Immature natural killer cell (primary cell): Measurements from ENCODE around the gene SMIM7. TPM values are rescaled to one million over a fixed set of nuclear protein-coding genes. Genes with fewer than 3 reads are reported as not detected.

ENCODE experiments used
- DNase-seq, 3 donors: peaks; one replicate each; pipeline ENCODE4 v3.0.0; 2022; ENCODE audit warnings: mixed read lengths in 1 of 3
- H3K27ac Mint-ChIP-seq, 6 donors: one replicate each; pipeline ENCODE4 v1.8.0; 2020; ENCODE audit warnings: mixed read lengths in 6 of 6, mild to moderate bottlenecking in 5 of 6, inconsistent platforms in 4 of 6, moderate library complexity in 3 of 6
- H3K27me3 Mint-ChIP-seq, 3 donors: one replicate each; pipeline ENCODE4 v1.8.0; 2020 to 2021; ENCODE audit warnings: low read depth in 3 of 3, mild to moderate bottlenecking in 3 of 3, mixed read lengths in 3 of 3, moderate library complexity in 3 of 3, inconsistent platforms in 1 of 3
- H3K36me3 Mint-ChIP-seq, 3 donors: one replicate each; pipeline ENCODE4 v1.8.0; 2020; ENCODE audit warnings: mixed read lengths in 3 of 3, inconsistent platforms in 2 of 3, mild to moderate bottlenecking in 2 of 3
- H3K4me1 Mint-ChIP-seq, 2 donors: one replicate each; pipeline ENCODE4 v1.8.0; 2020; ENCODE audit warnings: inconsistent platforms in 2 of 2, mild to moderate bottlenecking in 2 of 2, mixed read lengths in 2 of 2, moderate library complexity in 1 of 2
- H3K4me3 Mint-ChIP-seq, 5 donors: one replicate each; pipeline ENCODE4 v1.8.0; 2020; ENCODE audit warnings: mild to moderate bottlenecking in 5 of 5, mixed read lengths in 5 of 5, inconsistent platforms in 3 of 5, moderate library complexity in 3 of 5
- H3K9me3 Mint-ChIP-seq, 6 donors: one replicate each; pipeline ENCODE4 v1.8.0; 2020; ENCODE audit warnings: mild to moderate bottlenecking in 6 of 6, mixed read lengths in 6 of 6, inconsistent platforms in 4 of 6, moderate library complexity in 3 of 6
- polyA plus RNA-seq, 3 donors: library from polyadenylated mRNA; unstranded; fragments of 300-500 nt; fragmentation: Illumina TruSeq; gene quantifications; one replicate each; pipeline ENCODE4 v1.2.3, GENCODE V29; 2021

Gene SMIM7
- polyA plus RNA-seq, 3 donors from 2014 or later: 66.3 to 82.2 (median 67.7) TPM

DNA sequence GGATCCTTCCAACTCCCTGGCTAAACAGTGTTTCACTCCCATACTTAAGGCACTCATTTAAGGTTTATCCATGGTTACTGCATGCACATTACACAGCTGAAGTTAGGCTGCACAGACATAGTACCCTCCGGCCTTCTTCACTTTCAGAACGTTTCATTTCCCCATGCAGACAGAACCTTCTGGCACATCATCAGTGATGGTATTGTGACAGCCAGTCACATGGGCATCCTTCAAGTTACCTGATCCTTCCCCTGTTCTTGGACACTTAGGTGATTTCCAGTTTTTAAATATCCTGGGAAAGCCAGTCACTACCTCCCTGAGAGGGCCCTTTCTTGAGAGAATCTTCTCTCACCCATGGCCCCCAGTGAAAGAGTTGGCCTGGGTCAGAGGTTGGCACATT, 9.1 kb downstream of the SMIM7 start:
- Mint-ChIP-seq H3K9me3 (no peaks in the 10 kb centered on the region), H3K36me3 (peaks cover 26 to 41% (median 27%) of the 10 kb centered on the region in 3 donors), H3K27ac (peak overlapping the region in 3 of 6 donors; percentile 7 to 35 (median 11)), H3K4me1 (peaks cover 17 to 39% of the 10 kb centered on the region in 2 donors), H3K4me3 (no peak overlapping the region), H3K27me3 (peaks cover 0 to 4% (median 0%) of the 10 kb centered on the region in 3 donors)
- no peak for DNase-seq

DNA sequence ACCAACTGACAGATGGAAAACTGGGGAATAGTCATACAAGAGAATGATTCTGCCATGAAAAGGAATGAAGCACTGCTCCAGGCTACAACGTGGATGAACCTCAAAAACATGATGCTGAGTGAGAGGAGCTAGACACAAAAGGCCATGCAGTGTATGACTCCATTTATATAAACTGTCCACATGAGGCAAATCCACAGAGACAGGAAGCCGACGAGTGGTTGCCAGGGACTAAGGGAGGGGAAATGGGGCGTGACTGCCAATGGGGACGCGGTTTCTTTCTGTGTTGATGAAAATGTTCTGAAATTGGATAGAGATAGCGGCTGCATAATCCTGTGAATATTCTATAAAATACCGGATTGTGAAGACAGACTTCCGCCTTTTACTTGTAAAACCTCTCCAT, 10.2 kb downstream of the SMIM7 start:
- peaks cover 26 to 41% (median 26%) of the 10 kb centered on the region in 3 donors for H3K36me3 Mint-ChIP-seq
- DNase-seq: no peak
- peaks cover 0 to 4% (median 0%) of the 10 kb centered on the region in 3 donors for H3K27me3 Mint-ChIP-seq
- peak overlapping the region in 2 of 6 donors; percentile 11 to 13 for H3K27ac Mint-ChIP-seq
- H3K4me1 Mint-ChIP-seq: peaks cover 13 to 29% of the 10 kb centered on the region in 2 donors
- H3K4me3 Mint-ChIP-seq: no peak overlapping the region
- no peaks in the 10 kb centered on the region for H3K9me3 Mint-ChIP-seq

DNA sequence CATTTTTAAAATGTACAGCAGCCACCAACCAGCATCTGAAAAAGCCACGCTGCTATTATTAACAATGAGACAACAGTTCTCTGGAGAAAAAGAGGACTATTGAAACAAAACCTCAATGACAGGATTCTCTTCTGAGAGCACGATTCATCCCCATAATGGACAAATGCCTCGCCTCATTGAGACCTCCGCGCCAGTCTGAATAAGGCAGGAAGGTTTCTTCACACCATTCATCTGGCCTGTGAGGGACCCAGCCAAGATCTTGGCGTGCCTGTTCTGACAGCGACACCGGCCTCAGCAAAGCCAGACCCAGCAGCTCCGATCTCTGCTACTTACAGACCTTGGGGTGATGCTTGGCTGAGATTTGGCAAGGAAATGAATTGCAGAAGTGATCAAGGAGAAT, 14.8 kb downstream of the SMIM7 start:
- Mint-ChIP-seq H3K27ac (no peak overlapping the region), H3K27me3 (no peaks in the 10 kb centered on the region), H3K4me3 (no peak overlapping the region), H3K36me3 (peaks cover 9 to 25% (median 18%) of the 10 kb centered on the region in 3 donors), H3K4me1 (peaks cover 12 to 28% of the 10 kb centered on the region in 2 donors), H3K9me3 (no peaks in the 10 kb centered on the region)
- DNase-seq: no peak

DNA sequence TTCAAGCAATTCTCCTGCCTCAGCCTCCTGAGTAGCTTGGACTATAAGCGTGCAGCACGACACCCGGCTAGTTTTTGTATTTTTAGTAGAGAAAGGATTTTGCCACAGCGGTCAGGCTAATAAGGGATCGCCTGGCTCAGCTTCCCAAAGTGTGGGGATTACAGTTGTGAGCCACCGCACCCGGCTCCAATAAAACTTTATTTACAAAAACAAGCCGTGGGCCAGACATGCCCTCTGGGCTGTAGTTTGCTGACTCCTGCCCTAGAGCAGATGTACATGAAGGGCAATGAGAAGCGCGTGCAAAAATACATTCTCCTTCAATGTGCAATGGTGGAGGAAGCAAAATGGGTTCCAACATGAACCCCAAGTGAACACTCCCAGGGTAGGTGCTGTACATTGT, 18.2 kb downstream of the SMIM7 start:
- H3K36me3 Mint-ChIP-seq: peaks cover 8 to 35% (median 9%) of the 10 kb centered on the region in 3 donors
- H3K4me1 Mint-ChIP-seq: peaks cover 32 to 52% of the 10 kb centered on the region in 2 donors
- no peak overlapping the region for H3K4me3 Mint-ChIP-seq
- H3K27ac Mint-ChIP-seq: no peak overlapping the region
- H3K9me3 Mint-ChIP-seq: no peaks in the 10 kb centered on the region
- no peaks in the 10 kb centered on the region for H3K27me3 Mint-ChIP-seq
- DNase-seq: no peak

DNA sequence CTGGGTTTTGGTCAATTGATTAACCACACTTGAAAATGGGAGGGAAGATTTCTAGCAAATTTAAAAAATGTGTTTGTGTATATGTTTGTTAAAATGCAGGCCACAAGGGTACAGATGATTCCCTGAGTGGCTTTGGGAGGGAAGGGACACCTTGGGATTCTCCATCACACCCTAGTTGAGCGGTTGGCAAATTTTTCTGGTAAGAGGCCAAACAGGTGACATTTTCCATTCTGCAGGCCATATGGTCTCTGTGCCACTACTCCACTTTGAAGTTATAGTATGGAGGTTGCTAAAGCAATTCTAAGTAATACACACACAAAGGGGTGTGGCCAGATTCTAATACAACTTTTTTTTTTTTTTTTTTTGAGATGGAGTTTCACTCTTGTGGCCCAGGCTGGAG, 19.0 kb downstream of the SMIM7 start:
- Mint-ChIP-seq H3K27ac (peak overlapping the region in 2 of 6 donors; percentile 34 to 50), H3K4me3 (no peak overlapping the region), H3K36me3 (peaks cover 8 to 37% (median 9%) of the 10 kb centered on the region in 3 donors), H3K27me3 (no peaks in the 10 kb centered on the region), H3K4me1 (peaks cover 32 to 58% of the 10 kb centered on the region in 2 donors), H3K9me3 (no peaks in the 10 kb centered on the region)
- DNase-seq: no peak

DNA sequence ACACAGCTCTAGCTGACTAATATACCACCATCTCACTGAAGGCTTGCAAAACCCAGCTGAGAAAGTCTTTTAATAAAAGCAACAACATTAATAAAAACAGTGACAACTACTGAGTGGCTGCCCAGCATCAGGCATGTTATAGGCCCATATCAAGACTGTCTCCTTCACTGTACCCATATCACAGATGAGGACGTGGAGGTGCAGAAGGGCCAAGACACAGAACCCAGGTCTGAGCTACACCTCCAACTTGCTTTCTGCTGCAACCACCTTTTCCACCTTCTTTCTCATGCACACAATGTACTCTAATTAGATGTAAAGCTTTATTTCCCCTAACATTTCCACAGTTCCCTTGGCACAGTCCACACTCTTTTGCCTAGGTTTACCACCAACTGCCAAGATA, 21.3 kb downstream of the SMIM7 start:
- Mint-ChIP-seq H3K4me1 (peaks cover 30 to 58% of the 10 kb centered on the region in 2 donors), H3K27me3 (no peaks in the 10 kb centered on the region), H3K27ac (peak overlapping the region in 2 of 6 donors; percentile 6 to 74), H3K9me3 (no peaks in the 10 kb centered on the region), H3K4me3 (peak overlapping the region in 2 of 5 donors; percentile 1 to 7), H3K36me3 (peaks cover 4 to 31% (median 6%) of the 10 kb centered on the region in 3 donors)
- no peak for DNase-seq

DNA sequence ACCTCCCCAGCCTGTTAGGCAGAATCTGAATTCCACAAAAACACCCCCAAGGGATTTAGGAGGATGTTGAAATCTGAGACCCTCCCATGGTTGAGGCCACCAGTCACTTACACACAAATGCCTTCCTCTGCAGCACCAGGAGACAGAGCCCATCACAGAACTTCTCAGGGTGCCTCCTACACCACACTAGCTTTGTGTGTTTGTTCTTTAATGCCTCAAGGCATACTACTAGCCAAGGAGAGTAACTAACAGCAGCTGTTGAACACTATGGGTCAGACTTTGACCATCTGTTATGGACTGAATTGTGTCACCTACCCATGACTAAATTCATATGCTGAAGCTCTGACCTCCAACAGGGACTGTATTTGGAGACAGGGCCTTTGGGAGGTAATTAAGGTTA, 22.4 kb downstream of the SMIM7 start:
- H3K27ac Mint-ChIP-seq: peak overlapping the region; percentile 34 to 59 (median 44)
- DNase-seq: no peak
- H3K36me3 Mint-ChIP-seq: peaks cover 0 to 28% (median 3%) of the 10 kb centered on the region in 3 donors
- peaks cover 27 to 49% of the 10 kb centered on the region in 2 donors for H3K4me1 Mint-ChIP-seq
- H3K4me3 Mint-ChIP-seq: peak overlapping the region in 2 of 5 donors; percentile 9 to 53
- no peaks in the 10 kb centered on the region for H3K27me3 Mint-ChIP-seq
- no peaks in the 10 kb centered on the region for H3K9me3 Mint-ChIP-seq

DNA sequence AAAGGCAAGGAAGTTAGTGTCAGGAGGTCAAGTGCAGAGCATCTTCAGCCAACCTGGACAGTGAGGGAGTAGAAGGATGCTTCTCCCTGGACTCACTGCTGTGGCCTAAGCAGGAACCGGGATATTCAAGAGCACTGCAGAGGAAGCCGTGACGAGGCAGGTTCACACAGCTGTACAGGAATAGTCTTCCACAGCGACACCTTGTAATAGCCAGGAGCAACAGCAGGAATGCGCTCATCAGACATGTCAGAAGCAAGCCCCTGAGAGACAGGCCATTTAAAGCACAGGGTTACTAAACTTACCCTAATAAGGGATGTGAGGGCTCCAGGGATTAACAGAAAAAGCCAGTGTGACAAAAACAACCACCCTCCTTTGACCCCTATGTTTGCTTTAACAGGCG, 28.5 kb downstream of the SMIM7 start:
- no peak overlapping the region for H3K4me3 Mint-ChIP-seq
- H3K27me3 Mint-ChIP-seq: peaks cover 5 to 7% (median 5%) of the 10 kb centered on the region in 3 donors
- peaks cover 0 to 6% (median 0%) of the 10 kb centered on the region in 3 donors for H3K36me3 Mint-ChIP-seq
- no peak for DNase-seq
- no peaks in the 10 kb centered on the region for H3K9me3 Mint-ChIP-seq
- no peak overlapping the region for H3K27ac Mint-ChIP-seq
- H3K4me1 Mint-ChIP-seq: peaks cover 21 to 25% of the 10 kb centered on the region in 2 donors

DNA sequence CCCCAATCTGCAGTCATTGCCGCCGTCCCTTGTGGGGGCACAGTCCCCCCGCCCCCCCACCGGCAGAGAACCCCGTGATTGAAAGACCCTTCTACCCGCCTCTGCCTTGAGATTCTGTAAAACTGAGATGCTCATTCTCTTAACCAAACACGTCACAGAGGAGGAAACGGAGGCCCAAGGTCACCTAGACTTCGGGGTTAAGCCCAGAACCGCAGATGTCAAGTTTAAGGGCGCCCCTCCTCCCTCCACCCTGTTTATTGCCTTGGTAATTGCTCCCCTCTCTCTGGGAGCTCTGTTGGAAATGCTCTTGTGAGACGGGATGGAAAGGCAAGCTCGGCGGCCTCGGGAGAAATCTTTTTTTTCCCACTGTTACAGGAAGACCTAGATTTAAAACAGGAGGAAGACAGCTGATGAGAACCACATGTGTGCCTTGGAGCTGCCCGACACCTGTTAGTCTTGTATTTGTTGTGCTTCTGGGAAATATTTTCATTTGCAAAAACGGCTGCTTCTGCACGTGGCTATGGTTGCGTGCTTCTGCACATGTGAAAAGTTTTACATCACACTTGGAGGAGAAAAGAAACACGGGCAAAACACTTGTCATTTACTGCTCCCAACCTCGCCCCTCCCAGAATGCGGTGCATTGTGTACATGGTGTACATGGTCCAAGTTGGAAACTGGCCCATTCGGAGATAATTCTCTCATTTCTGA, 30.8 kb downstream of the SMIM7 start:
- Mint-ChIP-seq H3K4me1 (peaks cover 36 to 37% of the 10 kb centered on the region in 2 donors), H3K9me3 (no peaks in the 10 kb centered on the region), H3K4me3 (peak overlapping the region; percentile 95 to 98 (median 97)), H3K36me3 (peaks cover 0 to 8% (median 4%) of the 10 kb centered on the region in 3 donors), H3K27me3 (peaks cover 5 to 7% (median 5%) of the 10 kb centered on the region in 3 donors), H3K27ac (peak overlapping the region; percentile 91 to 97 (median 96))
- no peak for DNase-seq

DNA sequence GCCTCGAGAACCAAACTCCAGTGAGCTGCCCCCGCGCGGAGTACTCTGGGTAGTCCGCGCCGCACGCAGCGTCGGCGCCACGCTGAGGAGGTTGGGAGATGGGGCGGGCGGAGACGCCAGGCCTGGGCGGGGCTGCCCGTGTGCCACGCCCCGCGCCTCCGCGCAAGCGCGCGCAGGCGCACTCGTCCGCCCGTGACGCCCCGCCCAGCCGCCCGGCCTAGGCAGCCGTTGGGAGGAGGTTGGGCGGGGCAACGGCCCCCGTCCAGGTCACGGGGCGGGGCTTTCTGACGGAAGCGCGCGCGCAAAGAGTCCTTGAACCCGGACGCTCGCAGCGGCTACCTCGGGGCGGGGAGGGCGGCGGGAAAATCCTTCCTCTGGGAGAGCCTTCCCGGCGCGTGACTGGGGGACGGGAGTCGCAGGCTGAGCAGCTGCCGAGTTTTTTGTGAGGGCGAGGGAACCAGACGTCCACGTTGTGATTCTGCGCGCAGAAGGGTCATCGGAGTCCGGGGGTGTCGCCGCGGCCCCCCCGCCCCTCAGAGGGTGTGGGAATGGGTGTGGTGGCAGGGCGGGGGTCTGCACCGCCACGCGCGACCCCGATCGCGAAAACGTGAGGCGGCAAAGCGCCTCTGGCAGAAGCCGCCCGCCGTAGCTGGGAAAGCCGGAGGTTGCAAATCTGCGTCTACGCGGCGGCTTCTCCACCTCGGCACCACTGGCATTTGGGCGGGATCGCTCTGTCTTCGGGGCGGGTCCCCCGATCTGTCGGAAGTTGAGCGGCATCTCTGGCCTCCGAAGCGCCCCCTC, 31.6 kb downstream of the SMIM7 start, which contains the start of gene MED26:
Gene MED26 (minus strand): TSS at position 22 of the 801 bp plus-strand sequence. CDS start 261 bp downstream, outside the sequence.
- Mint-ChIP-seq H3K27ac (peak within 1 kb of the TSS; percentile 91 to 97 (median 96)), H3K9me3 (no peaks in the 10 kb centered on the region), H3K27me3 (peaks cover 5 to 7% (median 5%) of the 10 kb centered on the region in 3 donors), H3K4me3 (peak within 1 kb of the TSS; percentile 95 to 98 (median 97)), H3K4me1 (peaks cover 38 to 42% of the 10 kb centered on the region in 2 donors), H3K36me3 (peaks cover 0 to 8% (median 4%) of the 10 kb centered on the region in 3 donors)
- DNase-seq: peak; percentile 91 to 93 (median 92)

DNA sequence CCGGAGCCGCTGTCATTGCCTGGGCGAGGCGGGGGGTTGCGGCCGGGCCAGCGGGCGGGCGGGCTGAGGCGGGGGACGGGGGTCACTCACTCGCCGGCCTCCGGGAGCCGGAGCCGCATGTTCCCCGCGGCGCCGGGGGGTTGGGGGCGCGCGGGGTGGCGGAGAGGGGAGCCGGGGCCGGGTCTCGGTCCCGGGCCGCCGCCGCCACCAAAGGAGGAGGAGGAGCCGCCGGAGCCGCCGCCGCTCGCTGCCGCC, 32.1 kb downstream of the SMIM7 start:
- peak overlapping the region in 1 of 6 donors; percentile 97 for H3K27ac Mint-ChIP-seq
- no peak for DNase-seq
- H3K4me1 Mint-ChIP-seq: peaks cover 38 to 48% of the 10 kb centered on the region in 2 donors
- peaks cover 0 to 8% (median 4%) of the 10 kb centered on the region in 3 donors for H3K36me3 Mint-ChIP-seq
- peak overlapping the region; percentile 43 to 97 (median 95) for H3K4me3 Mint-ChIP-seq
- no peaks in the 10 kb centered on the region for H3K9me3 Mint-ChIP-seq
- peaks cover 5 to 7% (median 5%) of the 10 kb centered on the region in 3 donors for H3K27me3 Mint-ChIP-seq

DNA sequence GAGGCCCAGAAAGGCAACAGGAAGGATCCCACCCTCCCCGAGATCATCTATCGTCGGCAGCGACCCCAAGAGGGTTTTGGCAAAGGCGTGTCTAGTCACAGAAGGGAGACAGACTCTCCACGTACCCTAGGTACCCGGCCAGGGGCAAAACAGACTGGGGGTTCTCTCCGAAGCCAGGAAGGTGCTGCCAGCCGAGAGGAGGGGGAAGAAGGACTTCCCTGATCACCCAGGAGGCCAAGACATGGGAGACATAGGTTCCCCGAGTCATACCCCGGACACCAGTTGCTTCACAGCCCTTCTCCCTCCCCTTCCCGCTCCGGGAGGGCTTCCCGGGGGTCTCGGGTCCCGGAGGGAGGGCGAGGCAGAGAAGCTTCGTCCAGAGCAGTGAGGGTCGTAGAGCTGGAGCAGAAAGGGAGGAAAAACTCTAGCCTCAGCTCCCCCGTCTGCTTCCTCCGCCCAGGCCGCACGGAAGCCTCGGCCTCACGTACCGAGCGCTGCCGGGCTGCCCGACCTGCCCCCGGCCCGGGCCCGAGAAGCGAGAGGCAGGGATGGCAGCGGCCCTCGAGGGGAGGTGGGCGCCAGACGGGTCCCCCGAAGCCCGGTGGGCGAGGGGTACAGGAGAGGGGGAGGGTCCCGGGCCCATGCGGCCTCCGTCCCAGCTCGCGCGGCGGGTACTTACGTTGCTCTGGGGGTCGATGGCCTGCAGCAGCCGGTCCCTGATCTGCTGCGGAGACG, 32.6 kb downstream of the SMIM7 start:
- Mint-ChIP-seq H3K4me3 (peak overlapping the region; percentile 88 to 90 (median 88)), H3K27me3 (peaks cover 5 to 7% (median 5%) of the 10 kb centered on the region in 3 donors), H3K4me1 (peaks cover 38 to 48% of the 10 kb centered on the region in 2 donors), H3K27ac (peak overlapping the region; percentile 82 to 93 (median 88)), H3K9me3 (no peaks in the 10 kb centered on the region), H3K36me3 (peaks cover 0 to 8% (median 4%) of the 10 kb centered on the region in 3 donors)
- DNase-seq: peak in 2 of 3 donors; percentile 7 to 9

DNA sequence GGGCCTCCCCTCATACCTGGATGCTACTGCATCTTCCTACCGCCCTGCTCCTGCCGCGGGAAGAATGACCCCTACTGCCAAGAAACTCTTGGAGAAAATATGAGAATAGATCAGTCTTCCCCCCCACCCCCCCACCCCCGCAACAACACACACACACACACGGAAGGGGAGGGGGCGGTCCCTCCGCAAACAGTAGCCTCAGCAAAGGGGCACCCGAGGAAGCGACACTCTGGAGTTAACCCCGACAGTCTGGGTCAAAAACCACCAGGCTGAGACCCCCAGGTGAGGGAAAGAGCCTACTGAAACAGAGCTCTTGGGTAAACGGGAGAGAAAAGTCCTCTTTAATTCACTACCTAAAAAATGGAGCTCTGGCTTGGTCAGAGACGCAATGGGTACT, 33.1 kb downstream of the SMIM7 start:
- DNase-seq: no peak
- H3K36me3 Mint-ChIP-seq: peaks cover 0 to 5% (median 4%) of the 10 kb centered on the region in 3 donors
- H3K9me3 Mint-ChIP-seq: no peaks in the 10 kb centered on the region
- peak overlapping the region; percentile 82 to 93 (median 88) for H3K27ac Mint-ChIP-seq
- H3K4me3 Mint-ChIP-seq: peak overlapping the region; percentile 88 to 90 (median 88)
- H3K27me3 Mint-ChIP-seq: peaks cover 5 to 7% (median 5%) of the 10 kb centered on the region in 3 donors
- H3K4me1 Mint-ChIP-seq: peaks cover 42 to 54% of the 10 kb centered on the region in 2 donors
